HG02798 (cell line): Measurements from ENCODE around the gene TP53TG3F.
"Not testable (repeated sequence)": the region's sequence is repeated elsewhere in the genome, so short reads cannot be mapped to it uniquely, and the experiment has no call there.

Experiments
- ATAC-seq: cut with Tn5 transposase; IDR thresholded peaks from one replicate; pipeline ENCODE4 v1.9.1; 2021; ENCODE audit warnings: mild to moderate bottlenecking; ENCODE audit not compliant: unreplicated experiment, poor library complexity

TP53TG3F gene, protein sequence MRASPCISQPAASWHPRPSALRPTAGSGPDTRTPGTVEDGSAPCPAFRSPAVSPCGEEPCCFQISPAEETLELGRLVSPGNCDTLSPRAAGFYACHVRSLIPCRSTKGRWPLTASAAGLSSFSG

GRCh38 chr16:33459312-33459711 lies at the start of gene TP53TG3F:
Gene TP53TG3F, plus strand, starts transcription at chr16:33459612. Its CDS starts 68 bp downstream, at chr16:33459680.
- ATAC-seq: not testable (repeated sequence)

DNA sequence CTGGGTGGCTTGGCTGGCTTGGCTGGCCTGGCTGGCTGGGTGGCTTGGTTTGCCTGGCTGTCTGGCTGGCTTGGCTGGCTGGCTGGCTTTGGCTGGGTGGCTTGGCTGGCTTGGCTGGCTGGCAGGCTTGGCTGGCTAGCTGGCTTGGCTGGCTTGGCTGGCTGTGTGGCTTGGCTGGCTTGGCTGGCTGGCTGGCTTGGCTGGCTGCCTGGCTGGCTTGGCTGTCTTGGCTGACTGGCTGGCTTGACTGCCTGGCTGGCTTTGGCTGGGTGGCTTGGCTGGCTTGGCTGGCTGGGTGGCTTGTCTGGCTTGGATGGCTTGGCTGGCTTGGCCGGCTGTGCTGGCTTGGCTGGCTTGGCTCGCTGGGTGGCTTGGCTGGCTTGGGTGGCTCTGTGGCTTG lies 32.2 kb downstream of the TP53TG3F start:
- ATAC-seq: not testable (repeated sequence)

DNA sequence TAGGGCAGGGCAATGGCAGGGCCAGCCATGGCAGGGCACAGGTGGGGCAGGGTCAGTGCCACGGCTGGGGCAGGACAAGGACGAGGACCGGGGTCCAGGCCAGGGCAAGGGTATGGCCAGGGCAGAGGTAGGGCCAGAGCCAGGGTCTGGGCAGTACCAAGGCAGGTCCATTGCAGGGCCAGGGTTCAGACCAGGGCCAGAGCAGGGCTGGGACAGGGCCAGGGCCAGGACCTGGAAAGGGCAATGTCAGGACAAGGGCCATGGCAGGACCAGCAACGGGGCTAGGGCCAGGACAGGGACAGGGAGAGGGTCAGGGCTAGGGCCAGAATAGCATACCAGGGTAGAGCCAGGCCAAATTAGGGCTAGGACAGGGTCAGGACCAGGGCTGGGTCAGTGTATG lies 47.8 kb downstream of the TP53TG3F start:
- ATAC-seq: not testable (repeated sequence)

- not testable (repeated sequence) for ATAC-seq
Observed at GRCh38 chr16:33509070-33509469, 49.7 kb downstream of the TP53TG3F start.

DNA sequence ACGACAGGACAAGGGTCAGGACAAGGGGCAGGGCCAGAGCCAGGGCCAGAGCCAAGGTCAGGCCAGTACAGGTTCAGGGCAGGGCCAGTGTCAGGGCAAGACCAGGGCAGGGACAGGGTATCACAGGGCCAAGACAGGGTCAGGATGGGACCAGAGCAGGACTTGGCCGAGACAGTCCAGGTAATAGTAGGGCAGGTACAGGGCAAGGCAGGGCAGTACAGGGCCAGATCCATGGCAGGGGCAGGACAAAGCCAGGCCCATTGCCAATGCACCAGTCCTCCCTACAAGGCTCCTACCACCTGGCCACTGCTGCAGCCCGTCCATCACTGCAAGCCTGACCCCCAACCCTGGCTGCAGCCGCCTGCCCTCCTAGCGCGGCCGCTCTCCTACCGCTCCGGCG lies 50.5 kb downstream of the TP53TG3F start:
- ATAC-seq: not testable (repeated sequence)
